GM15510 (cell line): ENCODE measurements around the gene CTCF.

ENCODE experiments used
- POLR2A ChIP-seq: IDR thresholded peaks from 3 replicates; pipeline ENCODE4 v1.6.1; 2011; ENCODE audit warnings: borderline replicate concordance; ENCODE audit not compliant: insufficient read length; ENCODE audit errors: extremely low read depth

Gene CTCF

DNA sequence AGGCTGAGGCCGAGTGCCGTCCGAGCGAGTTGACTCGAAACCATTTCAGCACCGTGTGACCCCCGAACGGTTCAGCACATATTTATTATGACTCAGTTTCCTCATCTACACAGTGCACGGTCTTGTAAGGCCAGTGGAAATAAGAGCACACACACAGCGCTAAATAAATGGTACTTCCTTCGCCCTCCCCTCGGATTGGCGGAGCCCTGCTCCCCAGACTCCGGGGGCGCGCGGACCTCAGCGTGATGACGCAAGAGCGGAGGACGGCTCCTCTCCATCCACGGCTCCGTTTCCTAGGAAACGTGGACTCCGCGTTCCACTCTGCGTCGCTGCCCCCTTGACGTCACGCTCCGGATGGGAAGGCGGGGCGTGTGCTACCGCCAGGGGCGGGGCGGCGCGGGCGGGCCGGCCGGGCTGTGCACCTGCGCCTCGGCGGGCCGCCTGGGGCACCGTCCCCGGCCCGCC, 98.3 kb downstream of the CTCF start, which contains the start of gene PARD6A:
PARD6A (plus strand) TSS at position 397 of the 465 bp plus-strand sequence. CDS start 79 bp downstream, outside the sequence.
- no peak for TF ChIP-seq POLR2A

GRCh38 chr16:67661101-67661761, 98.9 kb downstream of the CTCF start:
- no peak for TF ChIP-seq POLR2A

GRCh38 chr16:67661886-67662652, 99.7 kb downstream of the CTCF start:
- no peak for TF ChIP-seq POLR2A

- no peak for TF ChIP-seq POLR2A
Measured at GRCh38 chr16:67662653-67663010, 100.3 kb downstream of the CTCF start.

DNA sequence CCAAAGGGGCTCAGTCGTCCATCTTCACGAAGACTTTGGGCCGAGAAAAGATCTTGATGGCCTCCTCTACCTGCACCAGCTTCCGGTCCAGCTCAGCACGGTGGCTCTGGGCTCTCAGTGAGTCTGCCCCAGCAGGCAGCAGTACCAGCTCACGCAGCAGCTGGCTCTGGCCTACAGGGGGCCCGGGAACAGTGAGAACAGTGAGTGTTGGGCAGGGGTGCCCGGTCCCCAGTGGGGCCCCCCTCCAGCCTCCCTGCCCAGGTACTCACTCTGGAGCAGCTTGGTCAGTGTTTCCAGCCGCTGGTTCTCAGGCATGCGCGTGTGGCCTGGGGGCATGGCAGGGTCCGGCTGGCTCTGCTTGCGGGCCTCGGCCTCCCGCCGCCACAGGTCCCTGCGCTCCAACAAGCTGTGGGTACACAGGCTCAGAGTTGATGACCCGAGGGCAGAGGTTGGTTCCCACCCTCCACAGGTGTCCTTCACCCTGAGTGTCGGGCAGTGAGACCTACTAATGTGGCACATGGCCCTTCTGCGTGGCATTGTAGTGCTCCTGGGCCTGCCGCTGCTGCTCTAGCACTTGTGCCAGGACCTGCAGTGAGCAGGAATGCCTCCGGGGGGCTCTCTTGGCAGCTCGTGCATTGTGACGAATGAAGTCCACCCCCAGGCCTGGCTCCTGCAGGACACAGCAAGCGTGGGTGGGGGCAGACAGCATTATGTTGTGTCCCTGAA, 101.0 kb downstream of the CTCF start:
- TF ChIP-seq POLR2A: no peak

GRCh38 chr16:67663877-67664222, 101.5 kb downstream of the CTCF start:
- TF ChIP-seq POLR2A: no peak

DNA sequence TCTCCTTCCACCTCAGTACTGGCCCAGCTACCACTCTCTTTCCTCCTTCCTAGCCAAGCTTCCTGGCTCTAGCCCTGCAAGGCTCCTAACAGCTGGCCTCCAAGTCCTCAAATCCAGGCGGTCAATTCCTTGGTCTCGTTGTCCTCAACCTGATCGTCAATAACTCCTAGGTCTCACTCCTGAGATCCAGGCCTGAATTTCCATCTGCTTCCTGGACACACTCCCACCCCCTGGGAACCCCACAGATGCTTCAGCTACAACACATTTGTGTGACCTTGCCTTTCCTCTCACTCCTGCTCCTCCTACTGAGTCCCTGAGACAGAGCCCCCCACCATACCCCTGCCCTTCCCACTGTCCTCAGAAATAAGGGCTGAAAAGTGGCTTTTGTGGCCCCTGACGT, 101.9 kb downstream of the CTCF start:
- no peak for TF ChIP-seq POLR2A

- TF ChIP-seq POLR2A: no peak
Measured at GRCh38 chr16:67664871-67665270, 102.5 kb downstream of the CTCF start.

GRCh38 chr16:67665598-67665997, 103.3 kb downstream of the CTCF start:
- no peak for TF ChIP-seq POLR2A

DNA sequence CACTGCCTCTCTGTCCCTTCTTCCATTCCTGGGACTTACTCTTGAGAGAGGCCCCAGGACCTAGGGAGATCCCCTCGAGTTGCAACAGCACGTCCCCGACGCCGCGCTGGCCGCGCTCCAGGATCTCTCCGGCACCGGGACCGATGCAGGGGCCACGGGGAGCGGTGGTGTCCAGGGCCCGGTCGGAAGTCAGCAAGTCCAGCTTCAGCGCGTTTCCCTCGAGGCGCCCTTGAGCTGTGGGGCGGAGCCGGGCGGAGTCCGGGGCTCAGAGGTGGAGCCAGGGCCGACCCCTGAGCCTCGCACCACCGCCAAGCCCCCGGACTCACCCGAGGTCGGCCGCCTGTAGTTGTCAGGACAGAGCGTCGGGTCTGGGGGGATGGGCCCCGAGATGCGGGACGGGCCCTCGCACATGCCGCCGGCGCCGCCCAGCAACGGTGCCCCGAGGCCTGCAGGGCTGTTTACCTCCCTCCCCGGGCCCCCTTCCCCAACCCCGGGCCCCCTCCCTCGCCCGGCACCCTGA, 103.8 kb downstream of the CTCF start:
- TF ChIP-seq POLR2A: no peak

DNA sequence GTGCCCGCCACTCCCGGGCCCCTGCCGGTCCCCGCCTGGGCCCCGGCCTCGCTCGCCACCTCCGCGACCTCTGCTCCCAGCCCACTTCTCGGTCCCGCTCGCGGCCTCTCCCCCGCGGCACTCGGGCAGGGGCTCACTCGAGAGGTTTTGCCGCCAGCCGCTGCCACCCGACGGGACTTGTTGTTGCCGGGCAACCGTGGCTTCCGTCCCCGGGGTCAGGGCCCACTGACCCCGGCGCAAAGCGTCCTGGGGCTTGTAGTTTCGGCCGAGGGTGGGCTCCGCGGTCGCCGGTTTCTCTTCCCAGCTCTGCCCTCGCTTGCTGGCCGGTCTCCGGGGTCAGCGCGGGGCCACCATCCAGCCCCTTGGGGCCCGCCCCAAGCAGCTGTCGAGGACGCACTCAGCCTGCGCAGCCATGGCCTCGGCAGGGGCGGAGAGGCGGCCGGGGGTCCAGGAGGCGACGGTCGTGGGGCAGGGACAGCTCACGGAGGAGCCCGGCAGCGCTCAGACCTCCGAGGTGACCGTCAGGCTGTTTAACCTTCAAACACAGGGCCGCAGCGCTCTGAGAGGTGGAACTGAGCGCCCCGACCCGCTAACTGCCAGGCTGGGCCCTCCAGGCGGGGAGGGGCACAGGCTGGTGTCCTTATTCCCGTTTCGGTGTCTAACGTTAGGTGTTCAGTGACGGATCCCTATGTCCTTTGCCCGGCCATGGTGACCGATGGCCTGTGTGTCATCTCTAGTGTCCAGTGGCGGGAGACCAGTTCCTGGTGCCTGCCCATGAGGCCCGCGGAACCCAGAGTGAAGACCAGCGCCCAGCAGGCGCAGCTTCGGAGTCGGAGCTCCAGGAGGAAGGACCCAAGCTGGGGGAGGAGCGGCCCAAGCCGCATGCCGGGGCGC, 104.5 kb downstream of the CTCF start, which contains the start of the genes C16orf86 and ENKD1:
C16orf86 (plus strand) TSS at position 256 of the 894 bp plus-strand sequence; CDS start at position 413, 157 bp downstream.
ENKD1 (minus strand) TSS at position 192 of the 894 bp plus-strand sequence. CDS start 308 bp downstream, outside the sequence.
- no peak for TF ChIP-seq POLR2A

DNA sequence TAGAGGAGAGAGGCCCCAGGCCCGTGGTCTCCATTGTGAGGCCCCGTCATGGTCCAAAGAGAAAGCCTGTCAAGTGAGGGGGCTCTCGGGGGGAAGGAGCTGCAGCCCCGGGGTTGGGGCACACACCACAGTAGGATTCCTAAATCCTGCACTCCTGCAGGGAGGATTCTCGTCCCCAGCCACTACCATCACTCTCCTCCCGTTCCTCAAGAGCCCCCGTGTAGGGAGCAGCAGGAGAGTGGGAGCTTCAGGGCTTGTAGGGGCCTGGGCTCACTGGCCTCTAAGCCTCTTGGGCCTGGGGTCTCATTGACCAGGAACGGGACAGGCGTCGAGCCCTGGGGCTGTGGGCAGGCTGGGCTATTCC, 105.1 kb downstream of the CTCF start:
- no peak for TF ChIP-seq POLR2A

DNA sequence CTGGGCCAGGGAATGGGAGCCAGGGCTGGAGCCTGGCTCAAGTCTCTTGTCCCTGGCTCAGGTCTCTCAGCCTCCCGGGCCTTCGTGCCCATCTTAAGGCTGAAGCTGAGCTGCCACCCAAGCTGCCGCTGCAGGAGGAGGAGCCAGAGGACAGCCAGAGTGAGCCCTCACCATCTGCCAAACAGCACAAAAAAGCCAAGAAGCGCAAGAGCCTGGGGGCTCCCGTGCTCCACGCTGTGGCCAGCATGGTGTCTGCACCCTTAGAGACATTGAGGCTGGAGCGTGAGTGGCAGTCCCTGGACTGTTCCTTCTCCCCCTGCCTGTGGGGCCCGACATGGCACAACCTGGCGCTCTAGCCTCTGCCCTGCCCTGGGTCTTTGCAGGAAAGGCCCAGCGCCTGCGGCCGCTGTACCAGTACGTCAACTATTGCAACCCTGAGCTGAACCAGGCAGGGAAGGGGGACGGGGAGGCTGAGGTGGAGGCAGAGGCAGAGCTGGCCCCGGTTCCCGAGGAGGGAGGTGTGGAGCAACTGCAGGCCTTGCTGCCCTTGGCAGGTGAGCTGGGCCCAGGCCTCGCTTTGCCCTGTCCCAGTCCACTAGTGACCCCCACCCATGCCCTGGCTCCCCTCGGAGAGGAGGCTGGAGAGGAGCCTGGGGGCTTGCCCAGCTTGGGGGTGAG, 105.6 kb downstream of the CTCF start:
- TF ChIP-seq POLR2A: peak; percentile 18
